Mesenchymal stem cell (in vitro differentiated cells and primary cell): ENCODE measurements around the gene TSPAN2.

ENCODE experiments used
- DNase-seq: peaks from one replicate; pipeline ENCODE4 v3.0.0-alpha.2; 2013
- H2AFZ ChIP-seq: one replicate; pipeline ENCODE4 v1.6.1; 2013; ENCODE audit warnings: low read depth, mild to moderate bottlenecking, control low read depth, inconsistent platforms, low read length, moderate library complexity
- H2AK5ac ChIP-seq: 2 replicates; pipeline ENCODE4 v1.6.1; 2013; ENCODE audit warnings: low read length, moderate library complexity, mild to moderate bottlenecking, inconsistent platforms; ENCODE audit not compliant: severe bottlenecking
- H2BK120ac ChIP-seq: one replicate; pipeline ENCODE4 v1.6.1; 2013; ENCODE audit warnings: low read depth, mild to moderate bottlenecking, inconsistent platforms, low read length, moderate library complexity
- H2BK12ac ChIP-seq, 2 experiments: one replicate each; pipeline ENCODE4 v1.6.1; 2013; ENCODE audit warnings: inconsistent platforms in 2 of 2, low read length in 2 of 2, mild to moderate bottlenecking in 2 of 2, moderate library complexity in 2 of 2, control low read depth in 1 of 2
- H2BK15ac ChIP-seq: one replicate; pipeline ENCODE4 v1.6.1; 2013; ENCODE audit warnings: mild to moderate bottlenecking, low read depth, inconsistent platforms; ENCODE audit not compliant: poor library complexity, severe bottlenecking
- H2BK5ac ChIP-seq: 2 replicates; pipeline ENCODE4 v1.6.1; 2013; ENCODE audit warnings: low read depth, mild to moderate bottlenecking, low read length, control low read depth, inconsistent platforms; ENCODE audit not compliant: poor library complexity, severe bottlenecking
- H3K14ac ChIP-seq, 2 experiments: one replicate each; pipeline ENCODE4 v1.6.1; 2013; ENCODE audit warnings: inconsistent platforms in 2 of 2, low read length in 2 of 2, control low read depth in 1 of 2, mild to moderate bottlenecking in 1 of 2, moderate library complexity in 1 of 2
- H3K18ac ChIP-seq, 2 experiments: one replicate each; pipeline ENCODE4 v1.6.1; 2013; ENCODE audit warnings: inconsistent platforms in 2 of 2, low read length in 2 of 2, control low read depth in 1 of 2, low read depth in 1 of 2, mild to moderate bottlenecking in 1 of 2
- H3K23ac ChIP-seq, 2 experiments: one replicate each; pipeline ENCODE4 v1.6.1; 2013; ENCODE audit warnings: inconsistent platforms in 2 of 2, low read length in 2 of 2, mild to moderate bottlenecking in 2 of 2, moderate library complexity in 2 of 2, control low read depth in 1 of 2
- H3K27ac ChIP-seq: 2 replicates; pipeline ENCODE4 v1.5.1; 2013; ENCODE audit warnings: mild to moderate bottlenecking, moderate library complexity, low read length, control low read depth, inconsistent platforms; ENCODE audit not compliant: poor library complexity, severe bottlenecking
- H3K27me3 ChIP-seq, 2 experiments: 2 replicates each; pipeline versions ENCODE4 v1.6.1 to v1.7.0; 2013; ENCODE audit warnings: low read length in 2 of 2, mild to moderate bottlenecking in 2 of 2, moderate library complexity in 2 of 2, control low read depth in 1 of 2, inconsistent platforms in 1 of 2; ENCODE audit not compliant: control insufficient read depth in 1 of 2, insufficient read depth in 1 of 2
- H3K36me3 ChIP-seq, 2 experiments: 2 replicates each; pipeline versions ENCODE4 v1.6.1 to v1.7.0; 2013; ENCODE audit warnings: low read length in 2 of 2, control low read depth in 1 of 2, inconsistent platforms in 1 of 2, low read depth in 1 of 2, mild to moderate bottlenecking in 1 of 2; ENCODE audit not compliant: insufficient read depth in 2 of 2, control insufficient read depth in 1 of 2
- H3K4ac ChIP-seq, 2 experiments: one replicate each; pipeline ENCODE4 v1.6.1; 2013; ENCODE audit warnings: inconsistent platforms in 2 of 2, low read length in 2 of 2, mild to moderate bottlenecking in 2 of 2, moderate library complexity in 2 of 2, control low read depth in 1 of 2, low read depth in 1 of 2
- H3K4me1 ChIP-seq: 2 replicates; pipeline ENCODE4 v1.6.1; 2013; ENCODE audit warnings: low read depth, low read length, control low read depth; ENCODE audit not compliant: control insufficient read depth, insufficient read depth
- H3K4me2 ChIP-seq: 2 replicates; pipeline ENCODE4 v1.6.1; 2013; ENCODE audit warnings: low read length, mild to moderate bottlenecking, inconsistent platforms; ENCODE audit not compliant: poor library complexity, severe bottlenecking
- H3K4me3 ChIP-seq, 2 experiments: 2 replicates each; pipeline versions ENCODE4 v1.5.1 to v1.7.0; 2013; ENCODE audit warnings: low read length in 2 of 2, mild to moderate bottlenecking in 2 of 2, control low read depth in 1 of 2, low read depth in 1 of 2; ENCODE audit not compliant: insufficient read depth in 1 of 2
- H3K79me1 ChIP-seq: replicated peaks from 2 replicates; pipeline ENCODE4 v1.6.1; 2013; ENCODE audit warnings: mild to moderate bottlenecking, control low read depth, low read length, inconsistent platforms; ENCODE audit not compliant: poor library complexity, severe bottlenecking
- H3K9ac ChIP-seq: 2 replicates; pipeline ENCODE4 v1.7.0; 2013; ENCODE audit warnings: mild to moderate bottlenecking, low read length, moderate library complexity
- H3K9me3 ChIP-seq: 2 replicates; pipeline ENCODE4 v1.7.0; 2013; ENCODE audit warnings: mild to moderate bottlenecking, low read length; ENCODE audit not compliant: control insufficient read depth
- H4K8ac ChIP-seq: one replicate; pipeline ENCODE4 v1.6.1; 2013; ENCODE audit warnings: inconsistent platforms, mild to moderate bottlenecking, low read length, moderate library complexity
- H4K91ac ChIP-seq: one replicate; pipeline ENCODE4 v1.6.1; 2013; ENCODE audit warnings: mild to moderate bottlenecking, low read length, inconsistent platforms
- whole genome bisulfite sequencing: methylation state at CpG from one replicate; pipeline ENCODE4 v1.1.7; 2013; ENCODE audit warnings: mixed read lengths; 5-methylcytosine and 5-hydroxymethylcytosine counted together

TSPAN2 gene

DNA sequence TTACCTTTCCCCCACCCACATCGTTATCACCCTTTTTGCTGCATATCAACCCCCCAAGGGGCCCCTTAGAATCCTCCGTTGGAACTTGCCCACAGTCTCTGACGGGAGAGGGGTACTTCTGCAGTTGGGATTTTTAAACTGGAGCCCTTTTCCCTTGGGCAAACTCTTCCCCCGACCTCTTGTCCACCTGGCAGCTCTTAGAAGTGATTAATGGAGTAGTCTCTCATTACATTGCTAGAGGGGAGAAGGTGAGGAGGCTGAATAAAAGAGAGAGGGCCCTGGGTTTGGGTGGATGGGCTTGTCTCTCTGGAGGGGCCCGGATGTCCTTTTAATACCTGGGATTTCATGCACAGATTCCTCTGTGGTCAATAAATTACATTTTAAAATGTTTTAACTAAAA is 27.2 kb upstream of the TSPAN2 start:
- Histone ChIP-seq H3K79me1 (no peaks in the 10 kb centered on the region), H3K27me3 (no peaks in the 10 kb centered on the region), H2BK120ac (no peak overlapping the region), H3K4me1 (peaks cover 13% of the 10 kb centered on the region), H3K18ac (no peak overlapping the region), H2BK12ac (no peak overlapping the region), H4K8ac (no peak overlapping the region), H3K36me3 (no peaks in the 10 kb centered on the region), H3K4ac (no peak overlapping the region), H3K9me3 (peaks cover 23% of the 10 kb centered on the region), H3K14ac (no peak overlapping the region), H3K4me2 (no peak overlapping the region), H2BK15ac (no peak overlapping the region), H3K9ac (no peak overlapping the region), H3K23ac (no peak overlapping the region), H2AFZ (no peak overlapping the region), H3K27ac (no peak overlapping the region), H2BK5ac (no peak overlapping the region), H4K91ac (no peak overlapping the region), H3K4me3 (no peak overlapping the region), H2AK5ac (no peak overlapping the region)
- no peak for DNase-seq
- 67% methylated on average over 5 of the region's 5 CpGs for WGBS

DNA sequence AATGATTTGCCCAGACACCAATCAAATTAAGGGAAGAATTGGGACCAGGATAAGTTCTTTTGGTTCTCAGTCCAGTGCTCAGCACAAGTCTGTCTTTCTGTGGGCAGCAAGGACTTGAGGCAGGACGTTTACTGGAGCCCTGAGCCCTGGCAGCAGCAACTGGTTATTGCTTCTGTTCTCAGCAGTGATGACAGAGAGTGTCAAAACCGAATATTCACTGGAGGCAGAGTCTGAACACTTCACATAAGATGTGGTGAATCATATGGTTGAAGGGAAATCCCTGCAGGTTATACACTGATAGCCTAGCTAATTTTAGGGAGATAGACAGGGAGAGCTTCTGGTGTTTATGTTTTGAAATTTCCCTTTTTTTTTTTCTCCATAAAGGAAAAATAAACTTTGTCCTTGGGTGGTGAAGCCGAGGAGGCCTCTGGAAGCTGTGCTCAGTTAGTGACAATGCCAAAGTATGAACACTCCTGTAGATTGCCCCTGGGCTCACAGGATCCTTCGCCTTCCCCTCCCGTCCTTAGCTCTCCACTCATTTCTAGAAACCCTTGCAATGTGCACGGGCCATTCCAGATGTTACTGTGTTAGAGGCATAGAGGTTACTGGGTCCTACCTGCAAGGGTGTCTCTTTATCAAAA is 26.3 kb upstream of the TSPAN2 start:
- H3K4me3 ChIP-seq: no peak overlapping the region
- H3K23ac ChIP-seq: no peak overlapping the region
- no peak overlapping the region for H3K18ac ChIP-seq
- H2BK120ac ChIP-seq: no peak overlapping the region
- WGBS: 69% methylated on average over 4 of the region's 6 CpGs
- H3K9ac ChIP-seq: no peak overlapping the region
- H3K9me3 ChIP-seq: peaks cover 15% of the 10 kb centered on the region
- no peak overlapping the region for H3K27ac ChIP-seq
- H3K36me3 ChIP-seq: no peaks in the 10 kb centered on the region
- H4K91ac ChIP-seq: no peak overlapping the region
- H2BK5ac ChIP-seq: no peak overlapping the region
- H3K4me1 ChIP-seq: peaks cover 13% of the 10 kb centered on the region
- no peak for DNase-seq
- no peak overlapping the region for H3K4me2 ChIP-seq
- H2BK12ac ChIP-seq: no peak overlapping the region
- H3K4ac ChIP-seq: no peak overlapping the region
- H3K79me1 ChIP-seq: no peaks in the 10 kb centered on the region
- H3K27me3 ChIP-seq: no peaks in the 10 kb centered on the region
- no peak overlapping the region for H4K8ac ChIP-seq
- no peak overlapping the region for H2BK15ac ChIP-seq
- no peak overlapping the region for H3K14ac ChIP-seq
- no peak overlapping the region for H2AK5ac ChIP-seq
- no peak overlapping the region for H2AFZ ChIP-seq

- 54% methylated on average over 3 of the region's 3 CpGs for WGBS
- H3K27ac ChIP-seq: peak overlapping the region; percentile 10
Measured at GRCh38 chr1:115114308-115114707, 25.0 kb upstream of the TSPAN2 start.

GRCh38 chr1:115113766-115114165 is 24.5 kb upstream of the TSPAN2 start:
- Histone ChIP-seq H3K36me3 (no peaks in the 10 kb centered on the region), H3K4me2 (no peak overlapping the region), H3K79me1 (no peaks in the 10 kb centered on the region), H2AK5ac (peak overlapping the region; percentile 43), H3K9ac (peak overlapping the region; percentile 2), H2AFZ (no peak overlapping the region), H2BK12ac (no peak overlapping the region), H3K23ac (no peak overlapping the region), H2BK15ac (no peak overlapping the region), H3K27ac (no peak overlapping the region), H4K8ac (no peak overlapping the region), H2BK5ac (no peak overlapping the region), H3K4me3 (no peak overlapping the region), H4K91ac (no peak overlapping the region), H2BK120ac (no peak overlapping the region), H3K27me3 (no peaks in the 10 kb centered on the region), H3K4ac (no peak overlapping the region), H3K14ac (no peak overlapping the region), H3K9me3 (peaks cover 3% of the 10 kb centered on the region), H3K4me1 (peaks cover 13% of the 10 kb centered on the region), H3K18ac (no peak overlapping the region)
- DNase-seq: no peak
- 91% methylated on average over 4 of the region's 4 CpGs for WGBS

More at GRCh38 chr1:115114308-115114707, 25.0 kb upstream of the TSPAN2 start:
- Histone ChIP-seq H3K79me1 (no peaks in the 10 kb centered on the region), H3K14ac (no peak overlapping the region), H3K4me2 (no peak overlapping the region), H2AFZ (no peak overlapping the region), H3K4me1 (peaks cover 13% of the 10 kb centered on the region), H3K18ac (no peak overlapping the region), H3K27me3 (no peaks in the 10 kb centered on the region), H3K36me3 (no peaks in the 10 kb centered on the region), H3K4me3 (no peak overlapping the region), H3K23ac (no peak overlapping the region), H2BK12ac (no peak overlapping the region), H3K9me3 (peaks cover 3% of the 10 kb centered on the region), H2AK5ac (no peak overlapping the region), H3K9ac (no peak overlapping the region), H3K4ac (no peak overlapping the region), H4K91ac (no peak overlapping the region), H4K8ac (no peak overlapping the region), H2BK5ac (no peak overlapping the region), H2BK120ac (no peak overlapping the region), H2BK15ac (no peak overlapping the region)
- no peak for DNase-seq
